PC-3 (cell line): Measurements from ENCODE around the gene NINJ2. TPM values are rescaled to one million over a fixed set of nuclear protein-coding genes. Genes with fewer than 3 reads are reported as not detected.

Source experiments
- ATAC-seq: fragments of 200-7000 bp; cut with Tn5 transposase; 2 replicates; pipeline ENCODE4 v1.9.1; 2020; ENCODE audit warnings: mild to moderate bottlenecking, moderate library complexity
- BruUV-seq: library from RNA; stranded (reverse); fragments of 400-500 nt; replicated peaks from 2 replicates; lab custom pipeline; 2021; lab: Mats Ljungman, UMichigan
- CTCF ChIA-PET: fragments of 300-600 bp; sonication (Branson Sonifier 250); formaldehyde crosslinking; loops from one replicate; lab custom pipeline; 2022; ENCODE audit warnings: antibody characterized with exemption; lab: Charles Lee
- POLR2A ChIA-PET: fragments of 300-600 bp; sonication (Branson Sonifier 250); formaldehyde crosslinking; loops from one replicate; lab custom pipeline; 2022; ENCODE audit warnings: antibody characterized with exemption; ENCODE audit not compliant: unreplicated experiment; lab: Charles Lee
- DNase-seq: peaks from one replicate; pipeline ENCODE4 v3.0.0-alpha.2; 2015
- H2AFZ ChIP-seq: fragments of 300-600 bp; sonication (generic); 2 replicates; pipeline ENCODE4 v1.6.0; 2016; ENCODE audit warnings: antibody characterized with exemption, low read length
- H3F3A ChIP-seq: fragments of 300-600 bp; sonication (generic); one replicate; pipeline ENCODE4 v1.6.0; 2017; ENCODE audit warnings: antibody characterized with exemption, low read length, control low read depth, mild to moderate bottlenecking; ENCODE audit not compliant: unreplicated experiment
- H3K27ac ChIP-seq: fragments of 300-600 bp; sonication (generic); 2 replicates; pipeline ENCODE4 v1.5.1; 2016; ENCODE audit warnings: mild to moderate bottlenecking, low read length
- H3K27me3 ChIP-seq: fragments of 300-600 bp; sonication (generic); 2 replicates; pipeline ENCODE4 v1.6.1; 2016; ENCODE audit warnings: low read length, mixed read lengths
- H3K36me3 ChIP-seq: fragments of 300-600 bp; sonication (generic); 2 replicates; pipeline ENCODE4 v1.6.1; 2016; ENCODE audit warnings: low read depth, mixed run types, low read length, mixed read lengths
- H3K4me1 ChIP-seq: fragments of 300-600 bp; sonication (generic); 2 replicates; pipeline ENCODE4 v1.5.1; 2016; ENCODE audit warnings: low read length; ENCODE audit not compliant: insufficient read depth
- H3K4me2 ChIP-seq: fragments of 300-600 bp; sonication (generic); 2 replicates; pipeline ENCODE4 v1.6.0; 2016; ENCODE audit warnings: low read length
- H3K4me3 ChIP-seq: fragments of 300-600 bp; sonication (generic); 2 replicates; pipeline ENCODE4 v1.5.1; 2016; ENCODE audit warnings: mild to moderate bottlenecking, low read length, mixed read lengths
- H3K79me2 ChIP-seq: fragments of 300-600 bp; sonication (generic); 2 replicates; pipeline ENCODE4 v1.6.1; 2017; ENCODE audit warnings: low read length, mixed read lengths
- H3K9ac ChIP-seq: fragments of 300-600 bp; sonication (generic); 2 replicates; pipeline ENCODE4 v1.6.0; 2016; ENCODE audit warnings: mild to moderate bottlenecking, low read length
- H3K9me2 ChIP-seq: fragments of 300-600 bp; sonication (generic); replicated peaks from 2 replicates; pipeline ENCODE4 v1.6.1; 2016; ENCODE audit warnings: mixed run types, low read length, mixed read lengths
- H3K9me3 ChIP-seq: fragments of 300-600 bp; sonication (generic); 2 replicates; pipeline ENCODE4 v1.6.1; 2016; ENCODE audit warnings: low read length, mixed read lengths
- H4K20me1 ChIP-seq: fragments of 300-600 bp; sonication (generic); 2 replicates; pipeline ENCODE4 v1.6.1; 2016; ENCODE audit warnings: low read length, mixed read lengths
- EZH2 ChIP-seq: fragments of 300-600 bp; sonication (generic); IDR thresholded peaks from one replicate; pipeline ENCODE4 v1.6.1; 2017; ENCODE audit warnings: antibody characterized with exemption, mild to moderate bottlenecking, low read length; ENCODE audit not compliant: unreplicated experiment
- EZH2phosphoT487 ChIP-seq: fragments of 300-600 bp; sonication (generic); IDR thresholded peaks from 2 replicates; pipeline ENCODE4 v1.6.1; 2018; ENCODE audit warnings: mild to moderate bottlenecking, antibody characterized with exemption, low read length, borderline replicate concordance
- intact Hi-C: fragments of 100-400 bp; cut with micrococcal nuclease; formaldehyde crosslinking; loops from 2 replicates; pipeline ENCODE4 v1.9.0; 2023
- total RNA-seq: library from RNA; depleted of rRNA; stranded (reverse); fragments of >200 nt; gene quantifications from 2 replicates; pipeline ENCODE4 v1.2.3, GENCODE V29; 2014
- TF ChIP-seq, protein P1 (sequence below): fragments of 300-600 bp; sonication (generic); conservative IDR thresholded peaks from 2 replicates; pipeline ENCODE4 v1.5.1; 2017; ENCODE audit warnings: antibody characterized with exemption, low read depth, mild to moderate bottlenecking, low read length

NINJ2 gene
- total RNA-seq, 1 experiment from 2014 or later: not detected

DNA sequence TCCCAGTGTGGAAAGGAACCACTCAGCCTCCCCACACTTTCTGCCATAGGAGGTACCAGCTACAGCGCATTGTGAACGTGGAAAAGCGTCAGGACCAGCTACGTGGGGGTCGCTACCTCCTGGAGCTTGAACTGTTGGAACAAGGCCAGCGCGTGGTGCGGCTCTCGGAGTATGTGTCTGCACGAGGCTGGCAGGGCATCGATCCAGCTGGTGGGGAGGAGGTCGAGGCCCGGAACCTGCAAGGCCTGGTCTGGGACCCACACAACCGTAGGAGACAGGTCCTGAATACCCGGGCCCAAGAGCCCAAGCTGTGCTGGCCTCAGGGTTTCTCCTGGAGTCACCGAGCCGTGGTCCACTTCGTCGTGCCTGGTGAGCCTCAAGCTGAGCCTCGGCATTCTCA, 106.7 kb downstream of the NINJ2 start:
- Histone ChIP-seq H3K27ac (no peak overlapping the region), H4K20me1 (no peaks in the 10 kb centered on the region), H3K4me2 (no peak overlapping the region), H3K9me3 (no peaks in the 10 kb centered on the region), H3K36me3 (no peaks in the 10 kb centered on the region), H2AFZ (no peak overlapping the region), H3K27me3 (no peaks in the 10 kb centered on the region), H3F3A (no peaks in the 10 kb centered on the region), H3K79me2 (no peaks in the 10 kb centered on the region), H3K4me1 (no peaks in the 10 kb centered on the region), H3K9me2 (no peaks in the 10 kb centered on the region), H3K9ac (no peak overlapping the region), H3K4me3 (no peak overlapping the region)
- no TSS peak for BruUV-seq
- ATAC-seq: no peak
- TF ChIP-seq EZH2 (no peak), EZH2phosphoT487 (no peak)
- intact Hi-C loops: no loop called here
- DNase-seq: no peak
- CTCF ChIA-PET: no interaction called here
- POLR2A ChIA-PET: no interaction called here

DNA sequence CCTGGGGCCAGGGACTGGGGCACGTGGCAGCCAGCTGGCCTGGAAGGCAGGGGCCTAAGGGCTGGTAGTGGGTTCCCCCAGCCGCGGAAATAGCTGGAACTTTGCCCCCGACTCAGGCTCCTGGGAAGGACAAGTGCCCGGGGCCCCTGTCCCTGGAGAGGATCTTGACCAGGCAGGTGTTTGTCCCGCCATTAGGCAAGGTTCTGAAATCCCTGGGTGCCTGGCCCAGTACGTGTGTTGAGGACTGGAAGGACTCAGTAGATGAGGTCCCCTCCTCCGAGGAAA, 109.3 kb downstream of the NINJ2 start:
- no peak overlapping the region for H3K4me3 ChIP-seq
- no peaks in the 10 kb centered on the region for H3F3A ChIP-seq
- no peaks in the 10 kb centered on the region for H4K20me1 ChIP-seq
- intact Hi-C loops: no loop called here
- H2AFZ ChIP-seq: no peak overlapping the region
- H3K9me2 ChIP-seq: no peaks in the 10 kb centered on the region
- ATAC-seq (no peak), DNase-seq (no peak)
- no peaks in the 10 kb centered on the region for H3K79me2 ChIP-seq
- CTCF ChIA-PET: no interaction called here
- no peaks in the 10 kb centered on the region for H3K27me3 ChIP-seq
- TF ChIP-seq, protein P1, sequence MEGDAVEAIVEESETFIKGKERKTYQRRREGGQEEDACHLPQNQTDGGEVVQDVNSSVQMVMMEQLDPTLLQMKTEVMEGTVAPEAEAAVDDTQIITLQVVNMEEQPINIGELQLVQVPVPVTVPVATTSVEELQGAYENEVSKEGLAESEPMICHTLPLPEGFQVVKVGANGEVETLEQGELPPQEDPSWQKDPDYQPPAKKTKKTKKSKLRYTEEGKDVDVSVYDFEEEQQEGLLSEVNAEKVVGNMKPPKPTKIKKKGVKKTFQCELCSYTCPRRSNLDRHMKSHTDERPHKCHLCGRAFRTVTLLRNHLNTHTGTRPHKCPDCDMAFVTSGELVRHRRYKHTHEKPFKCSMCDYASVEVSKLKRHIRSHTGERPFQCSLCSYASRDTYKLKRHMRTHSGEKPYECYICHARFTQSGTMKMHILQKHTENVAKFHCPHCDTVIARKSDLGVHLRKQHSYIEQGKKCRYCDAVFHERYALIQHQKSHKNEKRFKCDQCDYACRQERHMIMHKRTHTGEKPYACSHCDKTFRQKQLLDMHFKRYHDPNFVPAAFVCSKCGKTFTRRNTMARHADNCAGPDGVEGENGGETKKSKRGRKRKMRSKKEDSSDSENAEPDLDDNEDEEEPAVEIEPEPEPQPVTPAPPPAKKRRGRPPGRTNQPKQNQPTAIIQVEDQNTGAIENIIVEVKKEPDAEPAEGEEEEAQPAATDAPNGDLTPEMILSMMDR: no peak
- TF ChIP-seq EZH2phosphoT487 (no peak), EZH2 (no peak)
- H3K36me3 ChIP-seq: no peaks in the 10 kb centered on the region
- H3K27ac ChIP-seq: no peak overlapping the region
- H3K9me3 ChIP-seq: no peaks in the 10 kb centered on the region
- no peak overlapping the region for H3K9ac ChIP-seq
- H3K4me1 ChIP-seq: no peaks in the 10 kb centered on the region
- POLR2A ChIA-PET: no interaction called here
- no peak overlapping the region for H3K4me2 ChIP-seq
- no TSS peak for BruUV-seq

DNA sequence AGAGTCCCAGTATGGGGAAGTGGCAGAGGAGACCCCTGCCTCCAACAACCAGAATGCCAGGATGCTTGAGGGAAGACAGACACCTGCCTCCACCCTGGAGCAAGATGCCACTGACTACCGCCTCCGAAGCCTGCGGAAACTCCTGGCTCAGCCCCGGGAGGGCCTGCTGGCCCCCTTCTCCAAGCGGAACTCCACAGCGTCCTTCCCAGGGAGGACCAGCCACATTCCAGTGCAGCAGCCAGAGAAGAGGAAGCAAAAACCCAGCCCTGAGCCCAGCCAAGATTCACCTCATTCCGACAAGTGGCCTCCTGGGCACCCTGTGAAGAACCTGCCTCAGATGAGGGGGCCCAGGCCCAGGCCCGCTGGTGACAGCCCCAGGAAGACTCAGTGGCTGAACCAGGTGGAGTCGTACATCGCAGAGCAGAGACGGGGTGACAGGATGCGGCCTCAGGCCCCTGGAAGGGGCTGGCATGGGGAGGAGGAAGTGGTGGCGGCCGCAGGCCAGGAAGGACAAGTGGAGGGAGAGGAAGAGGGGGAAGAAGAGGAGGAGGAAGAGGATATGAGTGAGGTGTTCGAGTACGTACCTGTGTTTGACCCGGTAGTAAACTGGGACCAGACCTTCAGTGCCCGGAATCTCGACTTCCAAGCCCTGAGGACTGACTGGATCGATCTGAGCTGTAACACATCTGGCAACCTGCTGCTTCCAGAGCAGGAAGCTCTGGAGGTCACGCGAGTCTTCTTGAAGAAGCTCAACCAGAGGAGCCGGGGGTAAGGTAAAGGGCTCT, 109.8 kb downstream of the NINJ2 start:
- H4K20me1 ChIP-seq: no peaks in the 10 kb centered on the region
- ATAC-seq: no peak
- no peaks in the 10 kb centered on the region for H3K9me3 ChIP-seq
- DNase-seq: no peak
- no peaks in the 10 kb centered on the region for H3K9me2 ChIP-seq
- POLR2A ChIA-PET: no interaction called here
- no peak overlapping the region for H3K4me3 ChIP-seq
- H3K4me2 ChIP-seq: no peak overlapping the region
- no peaks in the 10 kb centered on the region for H3K4me1 ChIP-seq
- H3K27me3 ChIP-seq: no peaks in the 10 kb centered on the region
- no peaks in the 10 kb centered on the region for H3F3A ChIP-seq
- H3K27ac ChIP-seq: no peak overlapping the region
- no peaks in the 10 kb centered on the region for H3K36me3 ChIP-seq
- TF ChIP-seq, protein P1: no peak
- TF ChIP-seq EZH2 (no peak), EZH2phosphoT487 (no peak)
- no TSS peak for BruUV-seq
- H3K9ac ChIP-seq: no peak overlapping the region
- H2AFZ ChIP-seq: no peak overlapping the region
- intact Hi-C loops: no loop called here
- H3K79me2 ChIP-seq: no peaks in the 10 kb centered on the region
- CTCF ChIA-PET: no interaction called here
